ENCODE data around the gene LENG8.
"Not testable (repeated sequence)": the region's sequence is repeated elsewhere in the genome, so short reads cannot be mapped to it uniquely, and the experiment has no call there.

The LENG8 gene

DNA sequence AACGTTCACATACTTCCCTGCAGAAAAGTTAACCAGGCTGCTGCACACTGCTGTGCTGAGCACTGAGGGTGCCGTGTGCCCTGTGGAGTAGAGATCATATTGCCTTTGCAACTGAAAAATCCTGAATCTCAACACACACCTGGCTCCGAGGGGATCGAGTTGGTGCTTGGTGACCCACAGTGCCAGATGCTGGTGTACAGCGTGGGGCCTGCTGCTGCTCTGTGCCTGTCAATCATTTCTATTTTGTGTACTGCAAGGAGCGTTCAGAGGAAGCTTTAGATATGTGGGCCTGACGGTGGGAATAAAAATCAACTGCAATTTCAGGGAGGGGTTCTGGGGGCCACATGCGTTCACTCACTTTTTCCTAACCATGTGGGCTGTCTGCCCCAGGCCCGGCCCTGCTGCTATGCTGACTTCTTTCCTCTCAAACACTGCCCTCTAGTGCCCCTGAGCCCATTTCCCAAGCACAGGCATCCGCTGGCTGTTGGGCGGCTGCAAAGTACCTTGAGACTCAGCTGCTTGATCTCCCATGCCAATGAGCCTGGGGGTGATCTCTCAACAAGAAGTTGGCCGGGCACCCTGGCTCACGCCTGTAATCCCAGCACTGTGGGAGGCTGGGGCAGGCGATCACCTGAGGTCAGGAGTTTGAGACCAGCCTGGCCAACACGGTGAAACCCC, 9.7 kb upstream of the LENG8 start:
- peak; percentile 89 for DNase-seq (ENCODE audit: low read depth, low spot score)

DNA sequence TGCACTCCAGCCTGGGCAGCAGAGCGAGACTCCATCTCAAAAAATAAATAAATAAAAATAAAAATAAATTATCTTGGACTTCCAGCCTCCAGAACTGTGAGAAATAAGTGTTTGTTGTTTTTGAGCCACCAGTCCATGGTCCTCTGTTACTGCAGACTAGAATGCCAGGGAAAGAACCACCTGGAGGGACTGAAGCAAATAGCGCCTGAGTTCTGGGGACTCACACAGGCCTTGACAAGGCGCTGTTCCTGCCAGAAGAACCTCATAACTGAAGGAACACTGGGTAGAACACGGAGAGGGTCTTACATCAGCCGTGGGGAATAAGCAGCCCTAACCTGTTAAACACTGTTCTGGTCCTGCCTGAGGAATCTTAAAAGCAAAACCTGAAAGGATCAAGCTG, 8.4 kb upstream of the LENG8 start:
- no peak for DNase-seq (ENCODE audit: low read depth, low spot score)

DNA sequence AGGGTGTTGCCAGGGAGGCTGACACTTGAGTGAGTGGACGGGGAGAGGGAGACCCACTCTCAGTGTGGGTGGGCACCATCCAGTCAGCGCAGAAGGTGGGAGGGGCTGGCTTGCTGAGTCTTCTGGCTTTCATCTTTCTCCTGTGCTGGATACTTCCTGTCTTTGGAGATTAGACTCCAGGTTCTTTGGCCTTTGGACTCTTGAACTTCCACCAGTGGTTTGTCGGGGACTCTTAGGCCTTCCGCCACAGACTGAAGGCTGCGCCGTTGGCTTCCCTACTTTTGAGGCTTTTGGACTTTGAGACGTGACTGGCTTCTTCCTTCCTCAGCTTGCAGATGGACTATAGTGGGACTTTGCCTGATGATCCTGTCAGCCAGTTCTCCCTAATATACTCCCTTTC, 4.3 kb upstream of the LENG8 start:
- DNase-seq (ENCODE audit: low read depth, low spot score), result no peak

DNA sequence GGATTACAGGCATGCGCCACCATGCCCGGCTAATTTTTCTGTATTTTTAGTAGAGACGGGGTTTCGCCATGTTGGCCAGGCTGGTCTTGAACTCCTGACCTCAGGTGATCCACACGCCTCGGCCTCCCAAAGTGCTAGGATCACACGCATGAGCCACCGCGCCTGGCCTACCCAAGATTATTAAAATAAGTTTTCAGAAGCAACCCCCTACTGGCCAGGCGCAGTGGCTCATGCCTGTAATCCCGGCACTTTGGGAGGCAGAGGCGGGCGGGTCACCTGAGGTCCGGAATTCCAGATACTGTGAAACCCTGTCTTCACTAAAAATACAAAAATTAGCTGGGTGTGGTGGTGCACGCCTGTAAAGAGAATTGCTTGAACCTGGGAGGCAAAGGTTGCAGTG, 2.6 kb upstream of the LENG8 start:
- not testable (repeated sequence) for DNase-seq (ENCODE audit: low read depth, low spot score)

DNA sequence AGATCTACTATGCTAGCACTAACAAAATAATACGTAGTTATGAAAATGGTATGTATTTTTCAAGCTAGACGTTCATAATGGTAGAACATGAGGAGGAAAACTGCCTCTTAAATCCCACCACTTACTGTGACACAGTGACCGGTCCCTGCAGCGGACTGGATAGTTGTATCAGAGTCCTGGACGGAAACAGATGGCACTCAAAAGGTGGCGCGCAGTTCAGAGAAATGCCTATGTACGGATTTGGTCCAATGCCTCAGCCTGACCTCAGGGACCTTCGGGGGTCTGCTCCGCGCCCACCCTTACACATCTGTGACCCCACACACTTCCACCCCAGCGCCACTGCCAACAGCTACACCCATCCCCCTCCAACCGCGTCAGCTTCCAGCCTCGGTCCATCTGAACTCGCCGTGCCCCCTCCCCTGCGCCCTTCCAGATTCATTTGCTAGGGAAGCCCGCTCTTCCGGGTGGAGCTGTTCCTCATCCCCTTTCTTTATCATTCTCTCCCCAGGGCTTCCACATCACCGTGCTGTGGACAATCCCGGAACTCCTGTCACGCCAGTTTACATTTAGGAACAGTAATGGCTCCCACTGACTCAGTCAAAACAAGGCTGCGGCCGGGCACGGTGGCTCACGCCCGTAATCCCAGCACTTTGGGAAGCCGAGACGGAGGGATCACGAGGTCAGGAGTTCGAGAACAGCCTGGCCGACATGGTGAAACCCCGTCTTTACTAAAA, 792 bp upstream of the LENG8 start:
- peak; percentile 78 for DNase-seq (ENCODE audit: low read depth, low spot score)

DNA sequence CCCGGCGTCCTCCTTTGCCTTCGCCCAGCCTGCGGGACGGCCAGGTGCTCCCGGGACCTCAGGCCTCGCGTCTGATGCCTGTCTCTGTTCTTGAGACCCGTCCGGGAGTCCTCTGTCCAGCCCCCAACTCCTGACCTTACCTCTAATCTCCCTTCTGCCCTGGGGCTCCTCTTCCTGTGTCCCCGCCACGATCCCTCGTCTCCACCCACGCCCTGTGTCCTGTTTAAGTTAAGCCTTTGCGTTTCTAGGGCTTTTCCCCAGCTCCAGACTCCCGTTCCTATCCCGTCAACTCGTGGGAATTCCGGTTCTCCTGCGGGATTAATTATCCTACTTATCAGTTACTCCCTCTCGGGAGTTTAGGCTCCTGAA, 686 bp downstream of the LENG8 start:
- no peak for DNase-seq (ENCODE audit: low read depth, low spot score)

DNA sequence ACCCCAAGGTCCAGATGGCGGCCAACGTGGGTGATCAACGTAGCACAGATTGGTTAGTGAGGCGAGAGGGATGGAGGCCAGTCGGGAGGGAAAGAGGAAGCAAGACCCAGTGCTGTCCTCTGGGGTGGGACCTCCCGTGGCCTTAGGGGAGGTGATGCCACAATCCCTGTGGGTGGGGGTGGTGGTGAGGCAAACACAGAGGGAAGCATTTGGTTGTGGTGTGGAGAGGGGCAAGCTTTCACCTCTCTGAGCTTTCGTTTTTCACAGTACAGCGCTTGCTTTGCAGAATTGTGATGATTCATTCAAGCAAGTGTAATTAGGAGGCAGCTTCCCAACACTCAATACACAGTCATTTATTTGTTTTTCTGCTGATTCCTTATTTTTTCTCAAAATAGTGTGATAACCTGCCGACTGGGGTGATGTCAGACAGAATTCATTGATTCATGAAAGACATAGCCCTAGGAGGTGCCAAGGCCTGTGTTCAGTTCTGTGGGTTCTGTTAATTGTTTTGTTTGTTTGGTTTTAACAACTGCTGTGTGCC, 2.4 kb downstream of the LENG8 start:
- DNase-seq (ENCODE audit: low read depth, low spot score), result no peak

DNA sequence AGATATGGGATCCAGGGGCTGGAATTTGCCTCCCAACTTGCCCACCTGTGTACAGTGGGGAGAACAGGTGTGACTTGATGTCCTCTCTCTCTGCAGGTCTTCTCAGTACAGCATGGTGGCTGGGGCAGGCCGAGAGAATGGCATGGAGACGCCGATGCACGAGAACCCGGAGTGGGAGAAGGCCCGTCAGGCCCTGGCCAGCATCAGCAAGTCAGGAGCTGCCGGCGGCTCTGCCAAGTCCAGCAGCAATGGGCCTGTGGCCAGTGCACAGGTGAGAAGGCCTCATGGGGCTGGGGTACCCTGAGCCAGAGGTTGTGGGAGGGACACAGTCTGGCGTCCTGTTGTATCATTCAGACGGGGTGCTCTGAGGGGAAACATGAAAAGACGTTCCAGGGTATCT, 3.0 kb downstream of the LENG8 start:
- DNase-seq (ENCODE audit: low read depth, low spot score), result no peak

DNA sequence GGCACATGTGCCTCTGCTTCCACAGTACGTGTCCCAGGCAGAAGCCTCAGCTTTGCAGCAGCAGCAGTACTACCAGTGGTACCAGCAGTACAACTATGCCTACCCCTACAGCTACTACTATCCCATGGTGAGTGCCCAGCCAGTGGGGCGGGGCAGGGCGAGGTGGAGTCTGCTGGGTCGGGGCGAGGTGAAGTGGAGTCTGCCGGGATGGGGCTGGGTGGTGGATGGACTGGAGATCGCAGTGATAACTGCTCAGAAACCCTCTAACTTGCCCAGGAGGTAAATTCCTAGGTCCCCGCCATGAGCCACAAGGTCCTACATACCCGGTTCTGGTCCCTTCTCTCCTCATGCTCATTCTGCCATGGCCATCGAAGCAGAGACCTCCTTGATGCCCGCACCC, 3.6 kb downstream of the LENG8 start:
- DNase-seq (ENCODE audit: low read depth, low spot score), result no peak

DNA sequence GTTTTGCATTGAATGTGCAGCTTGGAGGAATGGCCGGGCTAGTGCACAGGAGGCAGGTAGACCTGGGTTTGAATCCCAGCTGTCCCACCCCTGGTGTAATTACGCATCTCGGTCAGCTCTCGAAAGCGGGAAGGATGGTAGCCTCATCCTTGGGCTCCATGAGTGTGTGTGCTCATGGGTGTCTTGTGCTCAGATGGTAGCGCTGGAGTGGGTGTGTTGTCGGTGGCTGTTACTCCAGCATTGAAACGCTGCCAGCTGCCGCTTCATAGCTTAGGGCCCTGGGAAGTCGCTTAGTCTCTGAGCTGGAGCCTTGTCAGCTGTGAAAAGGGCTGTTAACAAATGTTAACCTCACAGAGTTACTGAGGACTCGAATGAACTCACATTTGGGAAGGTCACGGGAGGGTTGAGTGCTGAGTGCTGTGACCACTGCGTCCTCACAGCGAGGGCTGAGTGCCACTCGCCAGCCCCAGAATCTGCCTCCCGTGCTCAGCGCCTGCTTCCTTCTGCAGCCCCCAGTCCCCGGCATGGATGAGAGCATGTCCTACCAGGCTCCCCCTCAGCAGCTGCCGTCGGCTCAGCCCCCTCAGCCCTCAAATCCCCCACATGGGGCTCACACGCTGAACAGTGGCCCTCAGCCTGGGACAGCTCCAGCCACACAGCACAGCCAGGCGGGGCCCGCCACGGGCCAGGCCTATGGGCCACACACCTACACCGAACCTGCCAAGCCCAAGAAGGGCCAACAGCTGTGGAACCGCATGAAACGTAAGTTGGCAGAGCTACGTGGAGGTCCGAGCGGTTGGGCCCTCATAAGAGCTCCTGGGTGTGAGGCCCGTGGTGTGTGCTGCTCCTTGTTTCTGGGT, 5.2 kb downstream of the LENG8 start:
- no peak for DNase-seq (ENCODE audit: low read depth, low spot score)

DNA sequence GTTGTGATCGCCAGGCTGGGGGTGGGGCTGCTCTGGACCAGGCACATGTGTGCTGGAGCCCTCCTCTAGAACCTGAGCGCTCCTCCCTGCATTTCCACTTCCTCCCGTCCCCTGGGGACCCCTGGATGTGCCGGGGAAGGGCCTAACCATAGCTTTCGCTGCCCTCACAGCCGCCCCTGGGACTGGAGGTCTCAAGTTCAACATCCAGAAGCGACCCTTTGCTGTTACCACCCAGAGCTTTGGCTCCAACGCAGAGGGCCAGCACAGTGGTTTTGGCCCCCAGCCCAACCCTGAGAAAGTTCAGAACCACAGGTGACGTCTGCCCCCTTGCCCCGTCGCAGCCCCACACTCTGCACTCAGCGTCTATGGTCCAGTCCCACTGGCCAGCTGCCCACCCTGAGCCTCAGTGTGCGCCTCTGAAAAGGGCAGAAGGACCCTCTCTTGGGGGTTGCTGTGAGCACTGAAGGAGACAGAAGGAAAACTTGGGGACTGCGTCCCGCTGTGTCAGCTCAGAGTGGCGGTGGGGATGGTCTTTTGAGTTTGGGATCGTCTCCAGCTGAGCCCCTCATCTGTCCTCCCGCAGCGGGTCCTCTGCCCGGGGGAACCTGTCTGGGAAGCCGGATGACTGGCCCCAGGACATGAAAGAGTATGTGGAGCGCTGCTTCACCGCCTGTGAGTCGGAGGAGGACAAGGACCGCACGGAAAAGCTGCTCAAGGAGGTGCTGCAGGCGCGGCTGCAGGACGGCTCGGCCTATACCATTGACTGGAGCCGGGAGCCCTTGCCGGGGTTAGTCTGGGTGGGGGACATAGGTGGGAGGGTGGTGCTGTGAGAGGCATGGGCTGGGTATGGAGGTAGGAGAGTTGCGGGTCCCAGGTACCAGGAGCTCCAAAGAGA, 6.0 kb downstream of the LENG8 start:
- DNase-seq (ENCODE audit: low read depth, low spot score), result no peak

DNA sequence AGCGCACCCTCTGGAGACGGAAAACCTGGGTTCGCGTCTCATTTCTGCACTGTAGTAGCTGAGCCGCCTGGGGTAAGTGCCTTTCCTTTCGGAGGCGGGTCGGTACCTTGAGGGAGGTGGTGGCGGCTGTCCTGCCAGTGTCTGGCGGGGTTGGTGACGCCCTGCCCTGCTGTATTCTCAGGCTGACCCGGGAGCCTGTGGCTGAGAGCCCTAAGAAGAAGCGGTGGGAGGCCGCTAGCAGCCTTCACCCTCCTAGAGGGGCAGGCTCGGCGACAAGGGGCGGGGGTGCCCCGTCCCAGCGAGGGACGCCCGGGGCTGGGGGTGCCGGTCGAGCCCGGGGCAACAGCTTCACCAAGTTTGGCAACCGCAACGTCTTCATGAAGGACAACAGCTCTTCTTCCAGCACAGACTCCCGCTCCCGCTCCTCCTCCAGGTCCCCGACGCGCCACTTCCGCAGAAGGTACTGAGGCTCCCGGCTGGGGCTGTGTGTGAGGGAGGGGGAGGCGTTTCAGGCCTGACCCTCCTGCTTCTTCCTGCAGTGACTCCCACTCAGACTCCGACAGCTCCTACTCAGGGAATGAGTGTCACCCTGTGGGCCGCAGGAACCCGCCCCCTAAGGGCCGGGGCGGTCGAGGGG, 6.9 kb downstream of the LENG8 start:
- no peak for DNase-seq (ENCODE audit: low read depth, low spot score)

DNA sequence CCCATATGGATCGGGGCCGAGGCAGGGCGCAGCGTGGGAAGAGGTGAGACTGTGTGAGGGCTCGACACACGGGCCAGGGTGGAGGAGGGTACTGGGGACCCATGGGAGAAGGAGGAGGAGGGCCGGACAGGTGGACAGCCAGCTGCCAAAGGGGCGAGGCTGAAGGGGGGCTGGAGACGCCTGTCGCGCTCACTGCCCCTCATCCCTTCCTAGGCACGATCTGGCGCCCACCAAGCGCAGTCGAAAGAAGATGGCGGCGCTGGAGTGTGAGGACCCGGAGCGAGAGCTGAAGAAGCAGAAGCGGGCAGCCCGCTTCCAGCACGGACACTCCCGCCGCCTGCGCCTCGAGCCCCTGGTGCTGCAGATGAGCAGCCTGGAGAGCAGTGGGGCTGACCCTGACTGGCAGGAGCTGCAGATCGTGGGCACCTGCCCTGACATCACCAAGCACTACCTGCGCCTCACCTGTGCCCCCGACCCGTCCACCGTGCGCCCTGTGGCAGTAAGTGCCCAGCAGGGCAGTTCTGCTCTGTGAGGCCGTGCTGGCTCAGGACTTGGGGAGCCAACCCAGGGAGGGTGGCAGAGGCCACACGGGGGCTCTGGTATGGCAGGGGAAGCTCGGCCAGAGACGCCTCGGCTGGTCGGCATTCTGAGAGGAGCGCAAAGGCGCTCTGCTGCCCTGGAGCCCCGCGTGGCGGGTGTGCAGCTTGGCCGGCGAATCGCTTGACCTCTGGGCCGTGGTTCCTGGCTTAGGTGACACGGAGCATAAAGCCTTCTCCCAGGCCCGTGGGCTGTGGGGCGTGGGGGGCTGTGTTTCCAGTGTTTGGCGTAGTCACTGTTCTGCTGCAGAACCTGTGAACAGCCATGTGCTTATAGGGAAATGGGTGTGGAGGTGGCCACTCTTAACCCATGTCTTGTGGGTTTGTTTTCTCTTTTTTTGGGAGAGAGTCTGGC, 7.7 kb downstream of the LENG8 start:
- no peak for DNase-seq (ENCODE audit: low read depth, low spot score)

DNA sequence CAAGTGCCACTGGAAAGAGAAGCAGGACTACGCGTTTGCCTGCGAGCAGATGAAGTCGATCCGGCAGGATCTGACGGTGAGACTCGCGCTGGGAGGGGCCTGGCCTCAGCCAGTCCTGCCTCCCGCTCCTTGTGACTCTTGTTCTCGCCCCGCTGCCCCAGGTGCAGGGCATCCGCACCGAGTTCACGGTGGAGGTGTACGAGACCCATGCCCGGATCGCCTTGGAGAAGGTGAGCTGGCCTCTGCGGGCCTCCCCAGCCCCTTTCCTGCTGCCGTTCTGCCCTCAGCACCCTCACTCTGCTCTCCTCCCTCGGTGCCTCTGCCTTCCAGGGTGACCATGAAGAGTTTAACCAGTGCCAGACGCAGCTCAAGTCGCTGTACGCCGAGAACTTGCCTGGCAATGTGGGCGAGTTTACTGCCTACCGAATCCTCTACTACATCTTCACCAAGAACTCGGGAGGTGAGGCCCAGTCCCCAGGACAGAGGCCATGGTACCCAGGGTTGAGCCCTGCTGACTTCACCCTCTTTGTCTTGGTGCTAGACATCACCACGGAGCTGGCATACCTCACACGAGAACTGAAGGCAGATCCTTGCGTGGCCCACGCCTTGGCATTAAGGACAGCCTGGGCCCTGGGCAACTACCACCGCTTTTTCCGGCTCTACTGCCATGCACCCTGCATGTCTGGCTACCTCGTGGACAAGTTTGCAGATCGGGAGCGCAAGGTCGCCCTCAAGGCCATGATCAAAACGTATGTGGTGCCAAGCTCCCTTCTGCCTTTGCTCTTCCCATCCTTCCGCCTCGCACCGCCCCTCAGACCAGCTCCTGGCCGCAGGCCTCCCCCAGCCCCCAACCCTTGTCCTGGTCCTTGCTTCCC, 9.0 kb downstream of the LENG8 start:
- no peak for DNase-seq (ENCODE audit: low read depth, low spot score)

DNA sequence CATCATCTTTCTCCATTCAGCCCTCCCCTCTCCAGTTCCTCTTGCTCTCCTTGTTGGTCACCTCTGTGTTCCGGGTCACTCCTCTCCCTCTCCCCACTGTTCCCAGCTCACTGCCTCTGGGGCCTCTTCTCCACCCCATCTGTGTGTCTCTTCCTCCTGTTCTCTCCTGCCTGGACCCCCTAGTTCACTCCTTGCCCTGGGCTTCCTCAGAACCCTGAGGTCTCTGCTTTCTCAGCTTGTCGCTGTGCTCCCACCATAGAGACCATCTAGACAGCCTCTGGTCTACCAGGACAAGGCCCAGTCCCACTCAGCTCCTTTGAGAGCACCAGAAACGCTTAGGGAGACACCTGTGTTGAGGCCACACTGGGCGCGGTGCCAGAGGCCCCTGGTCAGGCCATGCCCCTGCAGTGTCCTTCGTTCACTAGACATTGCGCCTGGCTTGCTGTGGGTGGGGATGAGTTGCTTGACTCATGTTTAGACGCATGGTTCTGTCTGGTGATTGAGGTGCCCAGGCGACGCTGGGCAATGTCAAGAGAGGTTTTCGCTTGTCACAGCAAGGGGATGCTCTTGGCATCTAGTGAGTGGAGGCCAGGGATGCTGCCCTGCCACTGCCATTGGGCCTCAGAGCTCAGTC, 9.8 kb downstream of the LENG8 start:
- no peak for DNase-seq (ENCODE audit: low read depth, low spot score)

DNA sequence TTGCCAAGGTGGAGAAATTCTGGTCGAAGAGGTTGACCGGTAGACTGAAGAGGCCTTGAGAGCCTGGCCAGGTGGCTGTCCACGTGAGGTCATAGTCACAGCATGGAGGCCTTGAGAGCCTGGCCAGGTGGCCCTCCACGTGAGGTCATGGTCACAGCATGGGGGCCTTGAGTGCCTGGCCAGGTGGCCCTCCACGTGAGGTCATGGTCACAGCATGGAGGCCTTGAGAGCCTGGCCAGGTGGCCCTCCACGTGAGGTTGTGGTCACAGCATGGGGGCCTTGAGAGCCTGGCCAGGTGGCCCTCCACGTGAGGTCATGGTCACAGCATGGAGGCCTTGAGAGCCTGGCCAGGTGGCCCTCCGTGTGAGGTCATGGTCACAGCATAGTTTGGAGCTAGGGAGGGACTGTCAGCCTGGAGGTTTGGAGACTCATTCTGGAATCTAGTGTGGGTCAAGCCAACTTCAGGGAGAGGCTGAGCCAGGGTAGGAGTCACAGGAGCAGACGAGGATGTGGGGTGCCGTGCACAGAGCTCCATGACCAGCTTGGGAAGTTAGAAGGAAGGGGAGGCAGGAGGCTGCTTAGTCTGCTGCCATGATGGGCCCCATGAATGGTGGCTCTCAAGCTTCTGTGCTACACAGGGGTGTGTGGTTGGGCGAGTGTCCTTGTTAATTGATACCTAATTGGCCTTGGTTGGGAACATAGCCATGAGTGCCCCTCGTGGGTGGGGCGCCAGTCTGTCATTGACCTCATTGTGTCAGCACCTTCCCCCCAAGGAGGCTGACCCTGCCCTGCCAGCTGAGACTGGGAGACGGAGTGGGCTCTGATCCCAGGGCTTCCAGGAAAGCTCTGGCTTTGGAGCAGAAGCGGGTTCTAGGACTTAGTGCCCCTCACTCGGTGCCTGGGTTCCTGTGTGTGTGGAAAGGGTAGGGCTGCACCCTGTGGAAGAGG, 10.6 kb downstream of the LENG8 start:
- DNase-seq (ENCODE audit: low read depth, low spot score), result no peak
